Measurements from ENCODE around the gene ARHGEF11.

The ARHGEF11 gene

GRCh38 chr1:156987715-156988114, 57.8 kb downstream of the ARHGEF11 start:
- Histone ChIP-seq H3K4me1 (ENCODE audit: insufficient read depth, low read length) (no peaks in the 10 kb centered on the region), H2AFZ (ENCODE audit: low read depth, low read length) (no peak overlapping the region), H3K9me3 (ENCODE audit: low read length) (peaks cover 5% of the 10 kb centered on the region), H3K36me3 (ENCODE audit: insufficient read depth, low read length) (peaks cover 25% of the 10 kb centered on the region), H3K27me3 (ENCODE audit: insufficient read depth, low read length) (no peaks in the 10 kb centered on the region), H3K4me3 (ENCODE audit: low read length) (no peak overlapping the region)

- Histone ChIP-seq H2AFZ (ENCODE audit: low read depth, low read length) (no peak overlapping the region), H3K4me3 (ENCODE audit: low read length) (no peak overlapping the region), H3K27me3 (ENCODE audit: insufficient read depth, low read length) (no peaks in the 10 kb centered on the region), H3K4me1 (ENCODE audit: insufficient read depth, low read length) (no peaks in the 10 kb centered on the region), H3K9me3 (ENCODE audit: low read length) (no peaks in the 10 kb centered on the region), H3K36me3 (ENCODE audit: insufficient read depth, low read length) (peaks cover 65% of the 10 kb centered on the region)
Measured at GRCh38 chr1:156980551-156980950, 65.0 kb downstream of the ARHGEF11 start.

GRCh38 chr1:156975084-156975483, 70.5 kb downstream of the ARHGEF11 start:
- Histone ChIP-seq H3K4me1 (ENCODE audit: insufficient read depth, low read length) (no peaks in the 10 kb centered on the region), H3K4me3 (ENCODE audit: low read length) (no peak overlapping the region), H2AFZ (ENCODE audit: low read depth, low read length) (no peak overlapping the region), H3K27me3 (ENCODE audit: insufficient read depth, low read length) (no peaks in the 10 kb centered on the region), H3K9me3 (ENCODE audit: low read length) (no peaks in the 10 kb centered on the region), H3K36me3 (ENCODE audit: insufficient read depth, low read length) (peaks cover 92% of the 10 kb centered on the region)

GRCh38 chr1:156973417-156973816, 72.1 kb downstream of the ARHGEF11 start:
- Histone ChIP-seq H3K27me3 (ENCODE audit: insufficient read depth, low read length) (no peaks in the 10 kb centered on the region), H3K36me3 (ENCODE audit: insufficient read depth, low read length) (peaks cover 94% of the 10 kb centered on the region), H3K4me3 (ENCODE audit: low read length) (no peak overlapping the region), H2AFZ (ENCODE audit: low read depth, low read length) (no peak overlapping the region), H3K9me3 (ENCODE audit: low read length) (no peaks in the 10 kb centered on the region), H3K4me1 (ENCODE audit: insufficient read depth, low read length) (no peaks in the 10 kb centered on the region)

GRCh38 chr1:156970017-156970416, 75.5 kb downstream of the ARHGEF11 start:
- Histone ChIP-seq H3K36me3 (ENCODE audit: insufficient read depth, low read length) (peaks cover 79% of the 10 kb centered on the region), H3K27me3 (ENCODE audit: insufficient read depth, low read length) (no peaks in the 10 kb centered on the region), H2AFZ (ENCODE audit: low read depth, low read length) (no peak overlapping the region), H3K9me3 (ENCODE audit: low read length) (no peaks in the 10 kb centered on the region), H3K4me3 (ENCODE audit: low read length) (no peak overlapping the region), H3K4me1 (ENCODE audit: insufficient read depth, low read length) (no peaks in the 10 kb centered on the region)

- Histone ChIP-seq H2AFZ (ENCODE audit: low read depth, low read length) (no peak overlapping the region), H3K4me1 (ENCODE audit: insufficient read depth, low read length) (no peaks in the 10 kb centered on the region), H3K27me3 (ENCODE audit: insufficient read depth, low read length) (no peaks in the 10 kb centered on the region), H3K36me3 (ENCODE audit: insufficient read depth, low read length) (peaks cover 75% of the 10 kb centered on the region), H3K9me3 (ENCODE audit: low read length) (no peaks in the 10 kb centered on the region), H3K4me3 (ENCODE audit: low read length) (no peak overlapping the region)
Measured at GRCh38 chr1:156969496-156969895, 76.0 kb downstream of the ARHGEF11 start.

GRCh38 chr1:156964441-156964840, 81.1 kb downstream of the ARHGEF11 start:
- Histone ChIP-seq H3K4me1 (ENCODE audit: insufficient read depth, low read length) (no peaks in the 10 kb centered on the region), H2AFZ (ENCODE audit: low read depth, low read length) (no peak overlapping the region), H3K27me3 (ENCODE audit: insufficient read depth, low read length) (no peaks in the 10 kb centered on the region), H3K36me3 (ENCODE audit: insufficient read depth, low read length) (peaks cover 65% of the 10 kb centered on the region), H3K4me3 (ENCODE audit: low read length) (no peak overlapping the region), H3K9me3 (ENCODE audit: low read length) (no peaks in the 10 kb centered on the region)

GRCh38 chr1:156963621-156964020, 81.9 kb downstream of the ARHGEF11 start:
- H3K36me3 ChIP-seq (ENCODE audit: insufficient read depth, low read length), result peaks cover 65% of the 10 kb centered on the region
- no peak overlapping the region for H3K4me3 ChIP-seq (ENCODE audit: low read length)

GRCh38 chr1:156961709-156962108, 83.8 kb downstream of the ARHGEF11 start:
- H3K9me3 ChIP-seq (ENCODE audit: low read length), result no peaks in the 10 kb centered on the region
- H3K4me1 ChIP-seq (ENCODE audit: insufficient read depth, low read length), result no peaks in the 10 kb centered on the region
- peaks cover 72% of the 10 kb centered on the region for H3K36me3 ChIP-seq (ENCODE audit: insufficient read depth, low read length)

More at GRCh38 chr1:156963621-156964020, 81.9 kb downstream of the ARHGEF11 start:
- H2AFZ ChIP-seq (ENCODE audit: low read depth, low read length), result no peak overlapping the region
- H3K27me3 ChIP-seq (ENCODE audit: insufficient read depth, low read length), result no peaks in the 10 kb centered on the region
- no peaks in the 10 kb centered on the region for H3K4me1 ChIP-seq (ENCODE audit: insufficient read depth, low read length)
- H3K9me3 ChIP-seq (ENCODE audit: low read length), result no peaks in the 10 kb centered on the region

GRCh38 chr1:156959925-156960324, 85.6 kb downstream of the ARHGEF11 start:
- Histone ChIP-seq H2AFZ (ENCODE audit: low read depth, low read length) (no peak overlapping the region), H3K36me3 (ENCODE audit: insufficient read depth, low read length) (peaks cover 81% of the 10 kb centered on the region), H3K4me1 (ENCODE audit: insufficient read depth, low read length) (no peaks in the 10 kb centered on the region), H3K4me3 (ENCODE audit: low read length) (no peak overlapping the region), H3K27me3 (ENCODE audit: insufficient read depth, low read length) (no peaks in the 10 kb centered on the region), H3K9me3 (ENCODE audit: low read length) (no peaks in the 10 kb centered on the region)

More at GRCh38 chr1:156961709-156962108, 83.8 kb downstream of the ARHGEF11 start:
- Histone ChIP-seq H3K27me3 (ENCODE audit: insufficient read depth, low read length) (no peaks in the 10 kb centered on the region), H2AFZ (ENCODE audit: low read depth, low read length) (no peak overlapping the region), H3K4me3 (ENCODE audit: low read length) (no peak overlapping the region)

- peaks cover 84% of the 10 kb centered on the region for H3K36me3 ChIP-seq (ENCODE audit: insufficient read depth, low read length)
- no peaks in the 10 kb centered on the region for H3K4me1 ChIP-seq (ENCODE audit: insufficient read depth, low read length)
- H3K9me3 ChIP-seq (ENCODE audit: low read length), result no peaks in the 10 kb centered on the region
- no peaks in the 10 kb centered on the region for H3K27me3 ChIP-seq (ENCODE audit: insufficient read depth, low read length)
- no peak overlapping the region for H2AFZ ChIP-seq (ENCODE audit: low read depth, low read length)
- H3K4me3 ChIP-seq (ENCODE audit: low read length), result no peak overlapping the region
Measured at GRCh38 chr1:156959414-156959813, 86.1 kb downstream of the ARHGEF11 start.

- Histone ChIP-seq H3K4me1 (ENCODE audit: insufficient read depth, low read length) (no peaks in the 10 kb centered on the region), H3K9me3 (ENCODE audit: low read length) (no peaks in the 10 kb centered on the region), H2AFZ (ENCODE audit: low read depth, low read length) (no peak overlapping the region), H3K36me3 (ENCODE audit: insufficient read depth, low read length) (peaks cover 85% of the 10 kb centered on the region), H3K4me3 (ENCODE audit: low read length) (no peak overlapping the region), H3K27me3 (ENCODE audit: insufficient read depth, low read length) (no peaks in the 10 kb centered on the region)
Measured at GRCh38 chr1:156958247-156958714, 87.3 kb downstream of the ARHGEF11 start.

- H3K27me3 ChIP-seq (ENCODE audit: insufficient read depth, low read length), result no peaks in the 10 kb centered on the region
- no peak overlapping the region for H3K4me3 ChIP-seq (ENCODE audit: low read length)
- H3K36me3 ChIP-seq (ENCODE audit: insufficient read depth, low read length), result peaks cover 84% of the 10 kb centered on the region
- no peaks in the 10 kb centered on the region for H3K4me1 ChIP-seq (ENCODE audit: insufficient read depth, low read length)
- no peaks in the 10 kb centered on the region for H3K9me3 ChIP-seq (ENCODE audit: low read length)
- no peak overlapping the region for H2AFZ ChIP-seq (ENCODE audit: low read depth, low read length)
Measured at GRCh38 chr1:156957634-156958033, 87.9 kb downstream of the ARHGEF11 start.

- no peaks in the 10 kb centered on the region for H3K27me3 ChIP-seq (ENCODE audit: insufficient read depth, low read length)
- H2AFZ ChIP-seq (ENCODE audit: low read depth, low read length), result no peak overlapping the region
- no peaks in the 10 kb centered on the region for H3K4me1 ChIP-seq (ENCODE audit: insufficient read depth, low read length)
- peaks cover 85% of the 10 kb centered on the region for H3K36me3 ChIP-seq (ENCODE audit: insufficient read depth, low read length)
- no peaks in the 10 kb centered on the region for H3K9me3 ChIP-seq (ENCODE audit: low read length)
- no peak overlapping the region for H3K4me3 ChIP-seq (ENCODE audit: low read length)
Measured at GRCh38 chr1:156956333-156956732, 89.2 kb downstream of the ARHGEF11 start.
